Measurements from ENCODE around the gene TPP2.

Gene TPP2

DNA sequence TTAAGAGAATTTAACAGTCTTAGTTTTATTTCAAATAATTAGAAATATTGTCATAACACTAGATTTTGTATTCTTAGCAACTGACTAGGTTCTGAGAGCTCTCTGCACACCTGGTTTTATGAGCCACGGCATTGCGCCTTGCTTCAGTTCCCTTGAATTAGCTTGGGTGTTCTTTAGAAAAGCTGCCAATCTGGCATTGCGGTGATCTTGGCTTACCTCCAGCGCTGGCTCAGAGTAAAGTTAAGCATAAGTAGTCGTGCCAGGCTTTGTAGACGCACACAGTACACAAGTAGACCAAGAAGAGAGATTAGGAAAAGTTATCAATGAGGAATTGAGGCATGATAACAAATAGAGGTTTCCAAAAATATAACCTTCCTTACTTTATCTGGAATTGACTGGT lies 45.7 kb downstream of the TPP2 start:
- no peak overlapping the region for H3K9ac ChIP-seq (ENCODE audit: low read length)
- H3K27ac ChIP-seq (ENCODE audit: low read depth, low read length): no peak overlapping the region
- H3K36me3 ChIP-seq (ENCODE audit: control insufficient read depth, insufficient read depth, low read length): peaks cover 9% of the 10 kb centered on the region
- H3K4me1 ChIP-seq (ENCODE audit: control insufficient read depth, insufficient read depth, low read length): no peaks in the 10 kb centered on the region
- no peak overlapping the region for H3K4me3 ChIP-seq (ENCODE audit: low read length)
- no peaks in the 10 kb centered on the region for H3K27me3 ChIP-seq (ENCODE audit: control insufficient read depth, insufficient read depth, low read length)

DNA sequence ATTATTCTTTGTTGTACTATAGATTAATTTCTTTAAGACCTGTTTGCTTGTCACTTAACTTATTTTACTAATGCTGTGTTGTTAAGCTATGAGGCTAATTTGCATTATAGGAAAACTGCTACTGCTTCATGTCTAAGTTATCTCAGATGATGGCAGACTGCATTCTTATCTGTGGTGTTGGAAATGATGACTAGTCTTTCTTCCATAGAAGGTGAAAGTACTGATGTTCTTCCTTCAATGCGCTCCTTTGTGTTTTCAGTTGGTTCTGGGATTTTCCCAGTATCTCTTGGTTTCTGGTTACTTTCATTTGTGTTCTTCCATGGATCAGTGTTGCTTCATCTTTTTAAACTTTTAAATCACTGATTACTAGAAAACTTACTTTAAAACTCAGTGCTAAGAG lies 46.9 kb downstream of the TPP2 start:
- no peaks in the 10 kb centered on the region for H3K27me3 ChIP-seq (ENCODE audit: control insufficient read depth, insufficient read depth, low read length)
- H3K9ac ChIP-seq (ENCODE audit: low read length): no peak overlapping the region
- peaks cover 8% of the 10 kb centered on the region for H3K36me3 ChIP-seq (ENCODE audit: control insufficient read depth, insufficient read depth, low read length)
- H3K27ac ChIP-seq (ENCODE audit: low read depth, low read length): no peak overlapping the region
- H3K4me3 ChIP-seq (ENCODE audit: low read length): no peak overlapping the region
- no peaks in the 10 kb centered on the region for H3K4me1 ChIP-seq (ENCODE audit: control insufficient read depth, insufficient read depth, low read length)

DNA sequence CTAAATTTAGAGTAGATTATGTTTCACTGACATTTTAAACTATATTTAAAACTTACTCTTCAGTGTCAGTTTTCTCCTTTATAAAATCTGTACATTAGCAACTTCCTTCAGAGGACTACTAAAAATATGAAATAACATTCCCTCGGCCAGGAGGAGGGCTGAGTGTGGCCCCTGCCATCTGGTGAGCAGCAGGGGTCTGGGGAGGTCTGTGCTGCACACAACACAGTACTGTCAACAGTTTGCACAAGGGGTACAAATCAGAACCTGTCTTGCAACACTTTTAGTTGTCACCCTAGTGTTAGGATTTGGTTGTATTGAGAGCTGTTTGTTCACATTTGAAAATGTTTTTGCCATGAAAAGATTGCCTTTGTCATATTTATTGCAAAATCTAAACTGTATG lies 48.9 kb downstream of the TPP2 start:
- Histone ChIP-seq H3K4me1 (ENCODE audit: control insufficient read depth, insufficient read depth, low read length) (no peaks in the 10 kb centered on the region), H3K27me3 (ENCODE audit: control insufficient read depth, insufficient read depth, low read length) (no peaks in the 10 kb centered on the region), H3K36me3 (ENCODE audit: control insufficient read depth, insufficient read depth, low read length) (peaks cover 11% of the 10 kb centered on the region), H3K27ac (ENCODE audit: low read depth, low read length) (no peak overlapping the region), H3K4me3 (ENCODE audit: low read length) (no peak overlapping the region), H3K9ac (ENCODE audit: low read length) (no peak overlapping the region)

DNA sequence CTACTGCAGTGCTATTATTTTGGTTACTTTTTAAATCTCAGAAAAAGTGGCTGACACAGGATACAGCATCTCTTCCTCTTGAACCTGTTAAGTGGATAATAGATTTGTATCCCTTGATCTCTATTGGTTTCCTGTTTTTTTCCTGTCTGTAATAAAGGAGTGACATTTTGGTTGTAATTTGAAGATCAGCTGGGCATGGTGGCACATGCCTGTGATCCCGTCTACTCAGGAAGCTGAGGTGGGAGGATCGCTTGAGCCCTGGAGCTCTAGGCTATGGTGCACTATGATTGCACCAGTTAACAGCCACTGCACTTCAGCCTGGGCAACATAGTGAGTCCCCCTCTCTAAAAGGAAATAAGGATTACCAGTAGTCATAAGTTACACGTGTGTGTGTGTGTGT lies 51.3 kb downstream of the TPP2 start:
- Histone ChIP-seq H3K27ac (ENCODE audit: low read depth, low read length) (no peak overlapping the region), H3K36me3 (ENCODE audit: control insufficient read depth, insufficient read depth, low read length) (peaks cover 15% of the 10 kb centered on the region), H3K27me3 (ENCODE audit: control insufficient read depth, insufficient read depth, low read length) (no peaks in the 10 kb centered on the region), H3K9ac (ENCODE audit: low read length) (no peak overlapping the region), H3K4me1 (ENCODE audit: control insufficient read depth, insufficient read depth, low read length) (peaks cover 3% of the 10 kb centered on the region), H3K4me3 (ENCODE audit: low read length) (no peak overlapping the region)

DNA sequence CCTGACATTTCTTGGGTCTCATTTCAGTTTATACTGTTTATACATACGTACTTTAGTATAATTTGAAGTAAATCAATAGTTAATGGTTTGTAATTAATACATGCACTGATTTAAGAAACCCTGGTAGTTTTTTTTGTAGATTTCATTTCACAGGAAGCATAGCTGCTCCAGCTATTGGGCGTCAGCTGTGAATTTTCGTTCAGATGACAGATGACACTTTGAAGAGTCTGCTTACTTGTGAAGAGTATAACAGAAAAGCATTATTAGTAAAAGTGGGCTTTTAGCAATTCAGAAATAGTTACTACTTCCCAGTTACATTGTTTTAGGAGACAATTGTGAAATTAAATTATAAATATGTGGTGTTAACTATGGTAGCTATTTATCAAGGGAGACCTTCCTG lies 53.7 kb downstream of the TPP2 start:
- Histone ChIP-seq H3K27ac (ENCODE audit: low read depth, low read length) (no peak overlapping the region), H3K4me1 (ENCODE audit: control insufficient read depth, insufficient read depth, low read length) (peaks cover 3% of the 10 kb centered on the region), H3K4me3 (ENCODE audit: low read length) (no peak overlapping the region), H3K9ac (ENCODE audit: low read length) (no peak overlapping the region), H3K36me3 (ENCODE audit: control insufficient read depth, insufficient read depth, low read length) (peaks cover 20% of the 10 kb centered on the region), H3K27me3 (ENCODE audit: control insufficient read depth, insufficient read depth, low read length) (no peaks in the 10 kb centered on the region)

DNA sequence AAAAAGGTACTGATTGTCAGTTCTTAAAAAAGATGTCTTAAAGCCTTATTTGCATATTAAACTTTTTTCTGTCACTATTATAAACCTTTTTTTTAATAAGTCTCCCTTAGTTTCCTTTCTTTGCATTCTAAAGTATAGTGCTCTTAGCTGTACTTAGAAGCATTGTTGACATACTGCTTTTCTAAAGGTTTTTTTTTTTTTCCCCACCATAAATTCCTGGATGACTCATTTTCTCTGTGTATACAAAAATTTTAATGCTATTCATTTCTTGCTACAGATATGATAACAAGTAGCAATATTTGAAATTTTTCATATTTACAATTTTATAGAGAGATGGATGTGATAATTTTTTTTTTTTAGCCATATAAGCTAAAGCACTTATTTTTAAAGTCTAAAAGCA lies 54.6 kb downstream of the TPP2 start:
- H3K9ac ChIP-seq (ENCODE audit: low read length): no peak overlapping the region
- no peak overlapping the region for H3K4me3 ChIP-seq (ENCODE audit: low read length)
- H3K27ac ChIP-seq (ENCODE audit: low read depth, low read length): no peak overlapping the region
- peaks cover 3% of the 10 kb centered on the region for H3K4me1 ChIP-seq (ENCODE audit: control insufficient read depth, insufficient read depth, low read length)
- no peaks in the 10 kb centered on the region for H3K27me3 ChIP-seq (ENCODE audit: control insufficient read depth, insufficient read depth, low read length)
- H3K36me3 ChIP-seq (ENCODE audit: control insufficient read depth, insufficient read depth, low read length): peaks cover 20% of the 10 kb centered on the region

DNA sequence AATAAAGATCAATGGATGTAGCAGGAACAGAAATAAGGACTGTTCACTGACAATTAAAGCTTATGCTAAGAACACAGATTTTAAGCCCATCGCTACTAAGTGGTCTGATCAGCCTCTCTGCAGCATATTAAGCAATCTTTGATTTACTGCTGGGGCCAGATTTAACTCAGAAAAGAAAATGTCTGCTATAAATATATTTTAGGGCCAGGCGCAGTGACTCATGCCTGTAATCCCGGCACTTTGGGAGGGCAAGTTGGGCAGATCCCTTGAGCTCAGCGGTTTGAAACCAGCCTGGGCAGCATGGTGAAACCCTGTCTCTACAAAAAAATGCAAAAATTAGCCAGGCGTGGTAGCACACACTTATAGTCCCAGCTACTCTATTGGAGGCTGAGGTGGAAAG lies 55.1 kb downstream of the TPP2 start:
- Histone ChIP-seq H3K27ac (ENCODE audit: low read depth, low read length) (no peak overlapping the region), H3K27me3 (ENCODE audit: control insufficient read depth, insufficient read depth, low read length) (no peaks in the 10 kb centered on the region), H3K9ac (ENCODE audit: low read length) (no peak overlapping the region), H3K4me1 (ENCODE audit: control insufficient read depth, insufficient read depth, low read length) (peaks cover 3% of the 10 kb centered on the region), H3K4me3 (ENCODE audit: low read length) (no peak overlapping the region), H3K36me3 (ENCODE audit: control insufficient read depth, insufficient read depth, low read length) (peaks cover 20% of the 10 kb centered on the region)

DNA sequence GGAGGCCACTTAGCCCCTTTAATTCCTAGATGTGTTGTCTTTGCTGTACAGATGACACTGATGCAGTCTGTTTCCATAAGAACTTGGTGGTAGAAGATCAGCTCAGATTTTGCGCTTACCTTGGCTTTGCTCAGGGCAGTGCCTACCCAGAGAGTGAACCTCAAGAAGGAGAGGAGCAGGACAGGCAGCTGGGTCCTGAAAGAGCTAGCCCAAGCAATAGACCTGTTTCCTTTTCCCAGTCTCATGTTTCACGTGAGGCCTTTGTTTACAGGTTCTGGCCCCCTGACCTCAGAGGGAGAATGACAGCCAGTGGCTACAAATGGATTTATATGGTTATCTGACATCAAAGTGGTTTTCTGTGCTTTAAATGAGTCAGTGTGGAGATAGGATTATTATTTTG lies 58.0 kb downstream of the TPP2 start:
- Histone ChIP-seq H3K36me3 (ENCODE audit: control insufficient read depth, insufficient read depth, low read length) (peaks cover 17% of the 10 kb centered on the region), H3K27me3 (ENCODE audit: control insufficient read depth, insufficient read depth, low read length) (no peaks in the 10 kb centered on the region), H3K4me1 (ENCODE audit: control insufficient read depth, insufficient read depth, low read length) (peaks cover 3% of the 10 kb centered on the region), H3K4me3 (ENCODE audit: low read length) (no peak overlapping the region), H3K9ac (ENCODE audit: low read length) (no peak overlapping the region), H3K27ac (ENCODE audit: low read depth, low read length) (no peak overlapping the region)

DNA sequence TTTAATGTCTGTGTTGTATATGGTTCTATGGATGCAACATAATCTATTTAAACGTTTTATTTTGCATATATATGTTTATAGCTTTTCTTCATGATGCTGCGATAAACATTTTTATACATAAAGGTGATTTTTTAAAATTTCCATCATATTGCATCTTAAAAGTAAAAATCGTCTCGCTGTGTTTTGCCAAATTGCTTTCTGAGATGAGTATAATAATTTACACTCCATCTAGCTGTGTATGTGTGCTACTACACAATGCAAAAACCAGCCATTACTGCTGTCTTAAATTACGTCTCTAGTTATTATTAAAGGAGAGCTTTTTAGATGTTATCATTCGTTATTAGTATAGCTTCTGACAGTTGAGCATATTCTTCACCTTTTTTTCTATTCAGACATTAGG lies 60.8 kb downstream of the TPP2 start:
- peaks cover 13% of the 10 kb centered on the region for H3K36me3 ChIP-seq (ENCODE audit: control insufficient read depth, insufficient read depth, low read length)

DNA sequence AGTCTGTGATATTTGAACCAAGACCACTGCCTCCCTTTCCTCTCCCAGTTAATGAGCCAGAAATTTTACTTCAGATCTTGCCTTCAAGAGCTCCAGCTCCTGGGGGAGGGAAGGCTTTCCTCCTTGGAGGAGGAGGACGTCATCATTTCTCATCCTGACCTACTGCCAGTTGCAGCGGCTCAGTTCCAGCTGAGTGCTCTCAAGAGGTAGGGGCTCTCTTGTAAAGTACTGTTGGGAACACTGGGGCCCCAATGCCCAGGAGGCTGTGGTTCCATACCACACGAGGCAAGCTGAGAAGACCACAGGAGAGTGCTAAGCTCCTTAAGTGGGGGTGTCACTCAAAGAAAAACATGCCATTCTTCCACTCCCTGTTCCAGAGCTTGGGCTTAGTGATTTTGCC lies 61.9 kb downstream of the TPP2 start:
- H3K4me3 ChIP-seq (ENCODE audit: low read length): no peak overlapping the region
- H3K4me1 ChIP-seq (ENCODE audit: control insufficient read depth, insufficient read depth, low read length): no peaks in the 10 kb centered on the region
- no peak overlapping the region for H3K27ac ChIP-seq (ENCODE audit: low read depth, low read length)
- peaks cover 13% of the 10 kb centered on the region for H3K36me3 ChIP-seq (ENCODE audit: control insufficient read depth, insufficient read depth, low read length)
- no peaks in the 10 kb centered on the region for H3K27me3 ChIP-seq (ENCODE audit: control insufficient read depth, insufficient read depth, low read length)
- no peak overlapping the region for H3K9ac ChIP-seq (ENCODE audit: low read length)

More for the DNA sequence above, 60.8 kb downstream of the TPP2 start:
- Histone ChIP-seq H3K27me3 (ENCODE audit: control insufficient read depth, insufficient read depth, low read length) (no peaks in the 10 kb centered on the region), H3K9ac (ENCODE audit: low read length) (no peak overlapping the region), H3K27ac (ENCODE audit: low read depth, low read length) (no peak overlapping the region), H3K4me1 (ENCODE audit: control insufficient read depth, insufficient read depth, low read length) (no peaks in the 10 kb centered on the region), H3K4me3 (ENCODE audit: low read length) (no peak overlapping the region)

DNA sequence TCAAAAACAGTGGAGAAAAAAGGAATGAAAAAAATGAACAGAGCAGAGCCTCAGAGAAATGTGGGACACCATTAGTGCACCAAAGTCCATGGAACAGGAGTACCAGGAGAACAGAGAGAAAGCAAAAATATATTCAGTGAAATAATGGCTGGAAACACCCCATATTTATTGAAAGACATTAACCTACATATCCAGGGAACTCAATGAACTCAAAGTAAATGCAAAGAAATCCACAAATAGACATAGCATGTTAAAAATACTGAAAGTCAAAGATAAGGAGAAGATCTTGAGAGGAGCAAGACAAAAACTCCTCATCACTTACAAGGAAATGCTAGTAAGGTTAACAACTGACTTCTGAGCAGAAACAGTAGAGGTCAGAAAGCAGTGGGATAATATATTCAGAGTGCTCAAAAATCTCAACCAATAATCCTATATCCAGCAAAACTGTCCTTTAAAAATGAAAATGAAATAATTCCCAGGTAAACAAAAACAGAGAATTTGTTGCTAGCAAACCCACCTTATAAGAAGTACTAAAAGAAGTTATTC lies 62.5 kb downstream of the TPP2 start:
- peaks cover 13% of the 10 kb centered on the region for H3K36me3 ChIP-seq (ENCODE audit: control insufficient read depth, insufficient read depth, low read length)

DNA sequence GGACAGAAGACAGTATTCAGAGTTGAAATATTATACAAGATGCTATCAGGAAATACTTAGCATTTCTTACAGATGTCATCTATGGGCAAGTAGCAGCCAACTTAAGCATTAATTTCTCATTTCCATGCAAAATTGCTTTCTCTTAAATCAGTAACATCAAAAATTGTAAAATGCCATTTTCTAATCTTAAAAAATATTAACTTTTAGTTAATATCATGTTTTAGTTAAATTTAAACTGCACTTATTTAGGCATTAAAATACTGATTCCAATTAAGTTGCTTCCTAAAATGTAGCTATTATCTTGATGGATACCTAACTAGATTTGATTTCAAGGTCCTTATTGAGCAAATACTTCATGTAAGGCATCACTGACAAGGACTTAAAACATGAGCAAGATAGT lies 70.2 kb downstream of the TPP2 start:
- no peak overlapping the region for H3K27ac ChIP-seq (ENCODE audit: low read depth, low read length)
- H3K4me1 ChIP-seq (ENCODE audit: control insufficient read depth, insufficient read depth, low read length): no peaks in the 10 kb centered on the region
- no peak overlapping the region for H3K4me3 ChIP-seq (ENCODE audit: low read length)
- peaks cover 22% of the 10 kb centered on the region for H3K36me3 ChIP-seq (ENCODE audit: control insufficient read depth, insufficient read depth, low read length)
- no peak overlapping the region for H3K9ac ChIP-seq (ENCODE audit: low read length)
- no peaks in the 10 kb centered on the region for H3K27me3 ChIP-seq (ENCODE audit: control insufficient read depth, insufficient read depth, low read length)

More for the DNA sequence above, 62.5 kb downstream of the TPP2 start:
- Histone ChIP-seq H3K27me3 (ENCODE audit: control insufficient read depth, insufficient read depth, low read length) (no peaks in the 10 kb centered on the region), H3K4me3 (ENCODE audit: low read length) (no peak overlapping the region), H3K4me1 (ENCODE audit: control insufficient read depth, insufficient read depth, low read length) (no peaks in the 10 kb centered on the region), H3K9ac (ENCODE audit: low read length) (no peak overlapping the region), H3K27ac (ENCODE audit: low read depth, low read length) (no peak overlapping the region)

DNA sequence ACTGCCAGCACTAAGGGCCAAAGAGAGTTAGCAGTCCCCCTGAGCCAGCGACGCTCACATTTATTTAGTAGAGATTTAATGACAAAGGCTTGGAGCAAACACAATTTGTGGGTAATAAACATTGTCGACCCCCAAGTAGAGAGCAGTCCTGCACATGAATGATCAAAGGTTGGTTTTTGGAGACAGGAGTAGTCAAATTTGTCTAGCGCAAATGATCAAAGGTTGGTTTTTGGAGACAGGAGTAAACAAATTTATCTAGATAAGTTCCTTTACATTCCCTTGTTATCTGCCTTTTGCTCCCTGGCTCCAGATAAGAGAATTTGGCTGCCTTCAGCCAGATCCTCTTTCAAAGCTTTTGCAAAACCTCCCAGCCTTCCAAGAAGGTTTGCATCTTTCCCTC lies 71.1 kb downstream of the TPP2 start:
- Histone ChIP-seq H3K27me3 (ENCODE audit: control insufficient read depth, insufficient read depth, low read length) (no peaks in the 10 kb centered on the region), H3K4me1 (ENCODE audit: control insufficient read depth, insufficient read depth, low read length) (no peaks in the 10 kb centered on the region), H3K36me3 (ENCODE audit: control insufficient read depth, insufficient read depth, low read length) (peaks cover 24% of the 10 kb centered on the region), H3K27ac (ENCODE audit: low read depth, low read length) (no peak overlapping the region), H3K9ac (ENCODE audit: low read length) (no peak overlapping the region), H3K4me3 (ENCODE audit: low read length) (no peak overlapping the region)

All from rectal smooth muscle tissue (tissue), 1 donor.